Measurements from ENCODE around the gene REEP5. TPM values are rescaled to one million over a fixed set of nuclear protein-coding genes. Genes with fewer than 3 reads are reported as not detected.

Gene REEP5
- total and polyA plus RNA-seq, 2 of the 13 experiments (the other 11 are each of a cell fraction or from before 2014, with no cell fraction given) = 49.4 to 239 TPM

GRCh38 chr5:112921833-112922817 is at the start of gene REEP5 (continued):
- peak; percentile 66 for TF ChIP-seq ZNF574 (CRISPR knock-in tag; IDR thresholded peaks at IDR 0.05)
- no peak for TF ChIP-seq MEF2D (CRISPR knock-in tag; IDR thresholded peaks at IDR 0.05)
- TF ChIP-seq PRMT3 (CRISPR knock-in tag; IDR thresholded peaks at IDR 0.05; ENCODE audit: borderline replicate concordance, low read depth) = peak; percentile 67; the same call in 1 of the 2 replicates
- 0 out of 2 replicates have a peak, but pooled peaks have one; percentile 45 for TF ChIP-seq ZSCAN25 (CRISPR knock-in tag; IDR thresholded peaks at IDR 0.05)
- TF ChIP-seq, protein P1, sequence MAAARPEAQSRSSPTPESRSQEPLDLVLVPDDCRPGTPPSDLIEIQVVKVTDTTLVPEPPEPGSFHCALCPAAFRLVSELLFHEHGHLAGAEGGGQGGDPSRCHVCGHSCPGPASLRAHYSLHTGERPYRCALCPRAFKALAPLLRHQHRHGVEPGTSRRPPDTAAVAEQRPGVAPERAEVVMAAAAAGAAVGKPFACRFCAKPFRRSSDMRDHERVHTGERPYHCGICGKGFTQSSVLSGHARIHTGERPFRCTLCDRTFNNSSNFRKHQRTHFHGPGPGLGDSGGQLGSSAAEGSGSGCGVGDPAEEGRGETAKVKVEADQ (CRISPR knock-in tag; IDR thresholded peaks at IDR 0.05; ENCODE audit: borderline replicate concordance) = peak; percentile 90
- peak; percentile 24; the same call in 1 of the 2 replicates for TF ChIP-seq MEIS2 (CRISPR knock-in tag; IDR thresholded peaks at IDR 0.05)
- 0 out of 2 replicates have a peak, but pooled peaks have one; percentile 43 for TF ChIP-seq ZNF329 (CRISPR knock-in tag; IDR thresholded peaks at IDR 0.05; ENCODE audit: low read depth)
- TF ChIP-seq HNRNPL (IDR thresholded peaks at IDR 0.05; ENCODE audit: low read depth, low read length) = no peak
- 0 out of 2 replicates have a peak, but pooled peaks have one; percentile 56 for TF ChIP-seq ZNF713 (CRISPR knock-in tag; IDR thresholded peaks at IDR 0.05)
- TF ChIP-seq TFDP1 (CRISPR knock-in tag; IDR thresholded peaks at IDR 0.05; ENCODE audit: borderline replicate concordance) = peak; percentile 61; the same call in 1 of the 2 replicates
- TF ChIP-seq SP1 (IDR thresholded peaks at IDR 0.05) = no peak
- peak; percentile 58 for TF ChIP-seq SP1 (CRISPR knock-in tag; IDR thresholded peaks at IDR 0.05)
- no peak for TF ChIP-seq RARG (CRISPR knock-in tag; IDR thresholded peaks at IDR 0.05; ENCODE audit: low read depth)
- no peak for TF ChIP-seq HMG20A (CRISPR knock-in tag; IDR thresholded peaks at IDR 0.05; ENCODE audit: borderline replicate concordance)
- no peak for TF ChIP-seq HNF1A (IDR thresholded peaks at IDR 0.05; ENCODE audit: low read depth)
- peak; percentile 52; the same call in 1 of the 2 replicates for TF ChIP-seq HNF1A (CRISPR knock-in tag; IDR thresholded peaks at IDR 0.05; ENCODE audit: borderline replicate concordance)
- peak; percentile 8; the same call in 1 of the 2 replicates for TF ChIP-seq SIX4 (CRISPR knock-in tag; IDR thresholded peaks at IDR 0.05)
- no peak for TF ChIP-seq PREB (CRISPR knock-in tag; IDR thresholded peaks at IDR 0.05)
